ENCODE data around the gene TMEM245.

Gene TMEM245

DNA sequence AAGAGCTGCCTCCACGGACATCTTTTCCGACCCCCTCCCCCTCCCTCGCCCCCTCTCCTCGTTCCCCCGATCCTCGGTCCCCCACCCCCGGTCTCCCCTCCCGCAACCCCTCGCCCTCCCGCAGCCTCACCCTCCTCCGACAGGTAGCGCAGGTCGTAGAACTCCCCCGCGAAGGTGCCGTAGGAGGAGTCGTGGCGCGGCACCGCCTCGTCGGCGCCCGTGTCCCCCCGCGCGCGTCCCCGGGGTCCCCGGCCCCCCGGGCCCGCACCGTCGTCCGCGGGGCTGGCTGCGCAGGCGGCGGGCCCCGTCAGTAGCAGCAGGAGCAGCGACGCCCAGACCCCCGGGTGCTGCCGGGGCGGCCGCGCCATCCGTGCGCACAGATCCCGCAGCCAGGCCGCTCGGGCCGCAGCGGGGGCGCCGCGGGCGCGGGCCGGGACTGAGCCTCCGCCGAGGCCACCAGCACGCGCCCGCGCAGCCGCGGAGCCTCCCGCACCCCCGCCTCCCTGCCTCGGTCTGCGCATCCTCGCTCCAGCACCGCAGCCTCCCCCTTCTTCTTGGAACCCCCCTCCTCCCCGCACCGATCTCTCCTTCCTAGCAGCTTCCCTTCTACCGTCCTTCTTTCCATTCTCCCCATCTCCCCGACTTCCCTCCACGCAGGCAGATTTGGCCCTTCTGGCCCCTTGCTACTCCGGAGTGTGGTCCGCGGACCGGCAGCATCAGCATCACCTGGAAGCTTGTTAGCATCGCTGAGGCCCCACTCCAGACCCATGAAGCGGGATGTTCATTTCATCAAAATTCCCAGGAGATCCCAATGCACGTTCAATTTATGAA is 47.2 kb upstream of the TMEM245 start, which contains the start of gene FRRS1L:
Gene FRRS1L (minus strand): TSS at position 479 of the 831 bp plus-strand sequence. CDS start 111 bp downstream, at position 368.
- Histone ChIP-seq H3K27me3 (ENCODE audit: insufficient read depth, low read length) (peaks cover 4% of the 10 kb centered on the region; the same call in 1 of the 2 replicates), H4K20me1 (ENCODE audit: insufficient read depth, low read length) (no peaks in the 10 kb centered on the region), H3F3A (ENCODE audit: insufficient read depth, low read length) (no peaks in the 10 kb centered on the region), H3K4me2 (ENCODE audit: low read length) (no peak within 1 kb of the TSS), H3K9ac (ENCODE audit: low read length) (no peak within 1 kb of the TSS), H2AFZ (ENCODE audit: low read length) (no peak within 1 kb of the TSS), H3K4me3 (ENCODE audit: low read depth, low read length, poor library complexity, severe bottlenecking) (no peak within 1 kb of the TSS), H3K4me1 (ENCODE audit: insufficient read depth, low read length, severe bottlenecking) (no peaks in the 10 kb centered on the region), H3K9me3 (ENCODE audit: low read length) (no peaks in the 10 kb centered on the region), H3K36me3 (ENCODE audit: insufficient read depth, low read length) (no peaks in the 10 kb centered on the region), H3K9me2 (ENCODE audit: low read depth, low read length) (no peaks in the 10 kb centered on the region), H3K27ac (ENCODE audit: low read depth, low read length, poor library complexity, severe bottlenecking) (no peak within 1 kb of the TSS), H3K79me2 (ENCODE audit: insufficient read depth, low read length) (no peaks in the 10 kb centered on the region)
- TF ChIP-seq EZH2 (IDR thresholded peaks at IDR 0.05; ENCODE audit: borderline replicate concordance, low read length) (no peak), CTCF (IDR thresholded peaks at IDR 0.05; ENCODE audit: low read length) (no peak)

DNA sequence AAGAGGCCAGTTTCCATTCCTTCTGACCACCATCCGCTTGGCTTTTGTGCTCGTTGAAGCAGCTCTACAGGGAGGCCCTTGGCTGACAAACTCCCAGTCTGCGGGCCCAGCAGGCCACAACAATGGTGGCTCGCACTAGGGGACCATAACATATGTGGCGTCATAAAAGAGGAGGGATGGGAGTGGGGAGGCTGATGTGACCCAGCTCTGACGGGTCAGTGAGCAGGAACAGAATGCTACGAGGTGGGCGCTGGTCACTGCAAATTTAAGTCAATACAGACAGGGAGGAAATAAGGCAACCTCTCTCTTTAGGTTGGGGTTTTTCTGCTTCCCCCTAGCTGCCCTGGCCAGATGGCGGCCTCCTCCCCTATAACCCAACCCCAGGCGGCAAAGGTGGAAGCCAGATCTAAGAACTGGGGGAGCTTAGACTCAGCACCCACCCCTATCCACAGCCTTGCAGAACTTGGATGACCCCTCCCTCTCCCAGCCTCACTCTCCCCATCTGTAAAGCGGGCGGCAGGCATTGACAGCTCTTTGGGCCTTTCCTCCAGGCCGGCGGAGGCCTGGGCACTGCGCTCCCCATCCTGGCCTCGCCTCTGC is 46.5 kb upstream of the TMEM245 start:
- Histone ChIP-seq H3K4me2 (ENCODE audit: low read length) (no peak overlapping the region), H3K27ac (ENCODE audit: low read depth, low read length, poor library complexity, severe bottlenecking) (no peak overlapping the region), H3K9ac (ENCODE audit: low read length) (no peak overlapping the region)

GRCh38 chr9:109164042-109164441 is 44.3 kb upstream of the TMEM245 start:
- H3K9me2 ChIP-seq (ENCODE audit: low read depth, low read length), result no peaks in the 10 kb centered on the region
- H3K4me3 ChIP-seq (ENCODE audit: low read depth, low read length, poor library complexity, severe bottlenecking), result no peak overlapping the region
- H3K4me1 ChIP-seq (ENCODE audit: insufficient read depth, low read length, severe bottlenecking), result no peaks in the 10 kb centered on the region
- no peaks in the 10 kb centered on the region for H3K9me3 ChIP-seq (ENCODE audit: low read length)
- H3K27me3 ChIP-seq (ENCODE audit: insufficient read depth, low read length), result 0 out of 2 replicates have a peak, but pooled peaks cover 4% of the 10 kb centered on the region
- H3K9ac ChIP-seq (ENCODE audit: low read length), result no peak overlapping the region
- no peak overlapping the region for H3K27ac ChIP-seq (ENCODE audit: low read depth, low read length, poor library complexity, severe bottlenecking)
- no peak overlapping the region for H3K4me2 ChIP-seq (ENCODE audit: low read length)
- H3F3A ChIP-seq (ENCODE audit: insufficient read depth, low read length), result no peaks in the 10 kb centered on the region
- H2AFZ ChIP-seq (ENCODE audit: low read length), result no peak overlapping the region
- H4K20me1 ChIP-seq (ENCODE audit: insufficient read depth, low read length), result no peaks in the 10 kb centered on the region
- H3K36me3 ChIP-seq (ENCODE audit: insufficient read depth, low read length), result no peaks in the 10 kb centered on the region
- TF ChIP-seq CTCF (IDR thresholded peaks at IDR 0.05; ENCODE audit: low read length) (no peak), EZH2 (IDR thresholded peaks at IDR 0.05; ENCODE audit: borderline replicate concordance, low read length) (no peak)
- H3K79me2 ChIP-seq (ENCODE audit: insufficient read depth, low read length), result no peaks in the 10 kb centered on the region

More for the DNA sequence above, 46.5 kb upstream of the TMEM245 start:
- Histone ChIP-seq H3K36me3 (ENCODE audit: insufficient read depth, low read length) (no peaks in the 10 kb centered on the region), H3K9me2 (ENCODE audit: low read depth, low read length) (no peaks in the 10 kb centered on the region), H3F3A (ENCODE audit: insufficient read depth, low read length) (no peaks in the 10 kb centered on the region), H4K20me1 (ENCODE audit: insufficient read depth, low read length) (no peaks in the 10 kb centered on the region), H3K9me3 (ENCODE audit: low read length) (no peaks in the 10 kb centered on the region), H3K4me3 (ENCODE audit: low read depth, low read length, poor library complexity, severe bottlenecking) (no peak overlapping the region), H3K27me3 (ENCODE audit: insufficient read depth, low read length) (0 out of 2 replicates have a peak, but pooled peaks cover 4% of the 10 kb centered on the region), H3K79me2 (ENCODE audit: insufficient read depth, low read length) (no peaks in the 10 kb centered on the region), H3K4me1 (ENCODE audit: insufficient read depth, low read length, severe bottlenecking) (no peaks in the 10 kb centered on the region), H2AFZ (ENCODE audit: low read length) (no peak overlapping the region)
- TF ChIP-seq CTCF (IDR thresholded peaks at IDR 0.05; ENCODE audit: low read length) (no peak), EZH2 (IDR thresholded peaks at IDR 0.05; ENCODE audit: borderline replicate concordance, low read length) (no peak)

Measured in OCI-LY1 (cell line).